GM19468 (cell line): ENCODE results near the gene PEX5L.
"Not testable (repeated sequence)": the region's sequence is repeated elsewhere in the genome, so short reads cannot be mapped to it uniquely, and the experiment has no call there.

Source experiments
- ATAC-seq: cut with Tn5 transposase; IDR thresholded peaks from one replicate; pipeline ENCODE4 v1.9.1; 2021; ENCODE audit warnings: mild to moderate bottlenecking, moderate library complexity, moderate number of reproducible peaks; ENCODE audit not compliant: unreplicated experiment; ENCODE audit errors: extremely low read depth

PEX5L gene, protein sequence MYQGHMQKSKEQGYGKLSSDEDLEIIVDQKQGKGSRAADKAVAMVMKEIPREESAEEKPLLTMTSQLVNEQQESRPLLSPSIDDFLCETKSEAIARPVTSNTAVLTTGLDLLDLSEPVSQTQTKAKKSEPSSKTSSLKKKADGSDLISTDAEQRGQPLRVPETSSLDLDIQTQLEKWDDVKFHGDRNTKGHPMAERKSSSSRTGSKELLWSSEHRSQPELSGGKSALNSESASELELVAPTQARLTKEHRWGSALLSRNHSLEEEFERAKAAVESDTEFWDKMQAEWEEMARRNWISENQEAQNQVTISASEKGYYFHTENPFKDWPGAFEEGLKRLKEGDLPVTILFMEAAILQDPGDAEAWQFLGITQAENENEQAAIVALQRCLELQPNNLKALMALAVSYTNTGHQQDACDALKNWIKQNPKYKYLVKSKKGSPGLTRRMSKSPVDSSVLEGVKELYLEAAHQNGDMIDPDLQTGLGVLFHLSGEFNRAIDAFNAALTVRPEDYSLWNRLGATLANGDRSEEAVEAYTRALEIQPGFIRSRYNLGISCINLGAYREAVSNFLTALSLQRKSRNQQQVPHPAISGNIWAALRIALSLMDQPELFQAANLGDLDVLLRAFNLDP

GRCh38 chr3:180036671-180037455 lies at the start of gene PEX5L:
Gene PEX5L, minus strand, starts transcription at chr3:180036937. Its CDS starts 338 bp downstream, at chr3:180036599.
- ATAC-seq: peak; percentile 78

- no peak for ATAC-seq
Measured at GRCh38 chr3:180085122-180085710, 48.5 kb upstream of the PEX5L start.

- no peak for ATAC-seq
Measured at GRCh38 chr3:180082699-180083098, 46.0 kb upstream of the PEX5L start.

DNA sequence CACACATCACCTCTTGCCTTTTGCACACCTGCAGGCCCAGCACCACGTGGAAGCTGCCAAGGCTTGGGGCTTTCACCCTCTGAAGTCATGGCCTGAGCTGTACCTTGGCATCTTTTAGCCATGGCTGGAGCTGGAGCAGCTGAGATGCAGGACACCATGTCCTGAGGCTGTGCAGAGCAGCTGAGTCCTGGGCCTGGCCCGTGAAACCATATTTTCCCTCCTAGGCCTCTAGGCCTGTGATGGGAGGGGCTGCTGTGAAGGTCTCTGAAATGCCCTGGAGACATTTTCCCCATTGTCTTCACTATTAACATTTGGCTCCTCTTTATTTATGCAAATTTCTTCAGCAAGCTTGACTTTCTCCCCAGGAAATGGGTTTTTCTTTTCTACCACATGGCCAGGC lies 41.9 kb upstream of the PEX5L start:
- ATAC-seq: no peak

GRCh38 chr3:180073561-180073960 lies 36.8 kb upstream of the PEX5L start:
- no peak for ATAC-seq

DNA sequence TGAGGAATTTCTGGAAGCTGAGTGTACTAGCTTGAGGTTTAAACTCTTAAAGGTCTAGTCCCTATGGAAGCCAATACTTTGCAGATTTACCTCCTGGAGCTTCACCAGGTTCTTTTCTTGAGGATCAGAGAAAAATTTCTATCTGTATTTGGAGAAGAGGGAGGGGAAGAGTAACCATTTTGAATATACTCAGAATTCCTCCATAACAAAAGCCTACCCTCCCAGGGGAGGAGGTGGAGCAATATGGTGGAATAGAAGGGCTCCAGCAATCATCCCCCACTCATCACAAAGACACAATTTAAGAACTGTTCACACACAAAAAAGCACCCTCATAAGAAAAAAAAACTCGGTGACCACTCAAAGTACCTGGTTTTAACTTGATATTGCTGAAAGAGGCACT lies 36.0 kb upstream of the PEX5L start:
- ATAC-seq: no peak

DNA sequence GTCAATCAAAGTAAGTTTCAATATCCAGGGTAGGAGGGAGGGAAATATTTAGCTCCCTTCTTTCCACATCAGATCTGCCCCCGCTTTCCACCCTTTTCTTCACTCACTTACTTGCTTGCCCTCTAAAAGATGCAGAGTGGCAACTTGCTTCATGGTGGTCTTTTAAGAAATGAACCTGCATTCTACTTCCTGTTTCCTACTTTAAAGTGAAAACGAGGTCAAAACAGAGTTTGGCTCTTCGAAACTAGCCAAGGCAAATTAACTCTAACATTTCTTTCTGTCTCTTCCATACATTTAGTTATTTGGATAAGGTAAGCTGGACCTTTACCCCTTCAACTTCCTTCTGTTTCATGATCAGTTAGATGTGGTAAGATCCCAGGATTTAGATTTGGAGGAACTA lies 34.2 kb upstream of the PEX5L start:
- ATAC-seq: no peak

- no peak for ATAC-seq
Measured at GRCh38 chr3:180068023-180068422, 31.3 kb upstream of the PEX5L start.

DNA sequence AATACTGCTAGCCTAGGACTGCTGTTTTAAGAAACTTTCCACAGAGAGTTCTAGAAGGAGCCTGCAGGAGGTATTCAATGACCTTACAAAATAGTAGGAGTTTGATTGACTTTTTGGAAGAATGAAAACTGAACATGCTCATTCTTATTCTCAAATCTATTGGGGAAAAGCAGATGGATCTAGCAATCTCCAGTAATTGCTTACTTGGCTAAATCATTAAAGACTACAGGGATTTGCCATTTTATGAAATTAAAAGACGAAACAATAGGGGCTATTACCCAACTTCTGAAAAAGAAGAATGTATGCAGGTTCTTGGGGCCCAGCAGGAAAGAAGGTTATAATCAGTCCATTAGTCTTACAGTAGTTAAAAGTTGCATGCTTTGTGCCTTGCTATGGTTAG lies 29.9 kb upstream of the PEX5L start:
- ATAC-seq: no peak

GRCh38 chr3:180063783-180064182 lies 27.0 kb upstream of the PEX5L start:
- ATAC-seq: no peak

- no peak for ATAC-seq
Measured at GRCh38 chr3:180062771-180063170, 26.0 kb upstream of the PEX5L start.

GRCh38 chr3:180059356-180059755 lies 22.6 kb upstream of the PEX5L start:
- no peak for ATAC-seq

GRCh38 chr3:180058238-180058637 lies 21.5 kb upstream of the PEX5L start:
- ATAC-seq: no peak

DNA sequence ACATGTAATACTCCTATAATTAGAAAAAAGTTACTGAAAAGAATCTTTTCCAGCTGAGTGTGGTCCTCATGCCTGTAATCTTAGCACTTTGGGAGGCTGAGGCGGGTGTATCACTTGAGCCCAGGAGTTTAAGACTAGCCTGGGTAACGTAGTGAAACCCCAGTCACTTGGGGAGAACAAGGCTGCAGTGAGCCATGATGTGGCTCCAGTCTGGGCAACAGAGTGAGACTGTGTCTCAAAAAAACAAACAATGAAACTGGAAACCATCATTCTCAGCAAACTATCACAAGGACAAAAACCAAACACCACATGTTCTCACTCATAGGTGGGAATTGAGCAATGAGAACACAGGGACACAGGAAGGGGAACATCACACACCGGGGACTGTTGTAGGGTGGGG lies 18.9 kb upstream of the PEX5L start:
- ATAC-seq: not testable (repeated sequence)

DNA sequence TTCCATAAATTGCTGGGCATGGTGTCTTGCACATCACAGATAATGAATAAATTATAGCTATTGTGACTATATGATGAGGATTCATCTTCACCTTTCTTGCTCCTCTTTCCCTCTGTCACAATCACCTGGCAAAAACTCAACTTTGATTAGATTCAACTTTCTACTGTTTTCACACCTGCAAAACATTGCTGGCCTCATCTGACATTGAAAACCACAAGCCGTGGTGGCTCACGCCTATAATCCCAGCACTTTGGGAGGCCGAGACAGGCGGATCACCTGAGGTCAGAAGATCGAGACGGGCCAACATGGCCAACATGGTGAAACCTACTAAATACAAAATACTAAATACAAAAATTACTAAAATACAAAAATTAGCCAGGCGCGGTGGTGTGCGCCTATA lies 12.7 kb upstream of the PEX5L start:
- no peak for ATAC-seq

GRCh38 chr3:180048840-180049239 lies 12.1 kb upstream of the PEX5L start:
- no peak for ATAC-seq

DNA sequence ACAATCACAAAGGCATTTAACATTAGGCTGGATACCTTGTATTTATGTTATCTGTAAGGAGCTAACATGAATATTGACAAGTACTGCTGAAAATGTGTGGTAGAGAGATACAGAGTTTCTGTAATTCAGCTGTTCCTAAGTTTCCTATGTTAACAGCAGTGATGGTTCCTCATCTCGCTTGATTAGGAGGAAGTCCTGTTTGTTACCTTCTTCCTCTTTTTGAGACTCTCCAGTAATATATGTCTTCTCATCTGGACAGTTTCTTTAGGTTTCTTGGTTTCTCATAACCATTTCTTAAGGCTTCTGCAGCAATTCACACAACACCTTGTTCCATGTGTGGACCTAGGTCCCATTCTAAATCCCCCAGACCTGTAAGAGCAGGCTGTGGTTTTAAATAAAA lies 11.4 kb upstream of the PEX5L start:
- peak; percentile 81 for ATAC-seq

DNA sequence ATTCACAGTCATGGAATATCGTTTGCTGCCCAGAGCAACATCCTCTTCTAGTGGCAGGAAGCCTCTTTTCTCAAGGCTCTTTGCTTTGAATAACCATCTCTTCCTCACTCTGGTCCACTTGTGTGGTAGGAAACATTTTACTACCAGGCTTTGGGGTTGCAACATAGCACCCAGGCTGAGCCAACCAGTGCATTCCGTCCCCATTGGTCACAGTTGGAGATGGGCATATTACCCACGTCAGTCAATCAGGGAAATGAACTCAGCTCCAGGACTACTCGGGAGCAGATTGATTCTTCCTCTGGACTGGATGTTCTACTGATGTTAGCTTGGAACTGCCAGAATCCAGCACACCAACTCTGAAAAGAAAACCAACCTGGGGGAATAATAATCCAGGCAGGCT lies 4.2 kb upstream of the PEX5L start:
- no peak for ATAC-seq

DNA sequence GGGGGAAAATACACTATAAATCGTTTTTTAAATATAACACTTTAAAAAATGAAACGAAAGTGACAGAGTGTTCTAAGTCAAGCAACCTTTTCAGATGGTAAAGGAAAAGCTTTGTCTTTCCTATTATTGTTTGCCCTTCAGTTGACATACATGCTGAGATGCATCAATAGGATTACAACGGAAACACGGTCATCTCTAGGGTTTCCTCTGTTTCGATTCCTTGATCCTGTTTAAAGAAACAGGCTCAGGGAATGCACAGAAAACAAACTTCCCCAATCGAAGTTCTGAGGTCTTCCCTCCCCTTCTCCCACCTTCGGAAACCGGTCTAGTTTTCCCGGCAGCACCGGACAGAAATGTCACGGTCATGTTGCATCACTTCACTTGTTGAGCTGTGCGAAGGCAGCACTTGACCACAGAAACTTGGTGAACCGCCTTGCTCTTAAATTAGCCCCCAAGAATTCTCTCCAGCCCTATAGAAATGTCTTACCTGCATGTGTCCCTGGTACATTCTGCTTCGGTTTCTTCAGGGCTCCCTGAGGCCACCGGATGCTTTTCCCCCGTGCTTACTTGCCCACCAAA lies 556 bp downstream of the PEX5L start:
- peak; percentile 8 for ATAC-seq

DNA sequence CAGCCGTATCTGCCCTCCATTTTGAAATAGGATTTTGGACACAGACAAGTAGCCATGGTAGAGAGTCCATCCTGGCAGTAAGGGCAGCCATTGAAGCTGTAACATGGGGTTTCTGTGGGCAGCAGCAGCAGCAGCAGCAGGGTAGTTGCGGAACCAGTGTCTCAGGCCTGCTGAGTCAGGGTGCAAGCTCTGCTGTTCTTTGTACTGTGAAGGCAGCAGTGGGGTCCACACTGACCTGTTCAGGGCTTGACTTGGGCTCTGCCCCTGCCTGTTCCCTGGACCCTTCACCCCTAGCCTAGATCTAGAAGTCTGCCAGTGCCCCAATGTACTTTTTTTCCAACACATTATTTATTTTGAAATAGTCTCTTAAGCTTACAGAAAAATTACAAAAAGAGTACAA lies 9.7 kb downstream of the PEX5L start:
- no peak for ATAC-seq
